ENCODE results near the gene POLR3E.

Gene POLR3E

GRCh38 chr16:22327446-22327775, 30.2 kb downstream of the POLR3E start:
- TF ChIP-seq CTCF (IDR thresholded peaks at IDR 0.05) (no peak), ZFX (IDR thresholded peaks at IDR 0.05; ENCODE audit: borderline replicate concordance) (no peak)
- H3K27ac ChIP-seq: no peak overlapping the region

GRCh38 chr16:22328081-22328725, 31.0 kb downstream of the POLR3E start:
- no peak overlapping the region for H3K27ac ChIP-seq
- TF ChIP-seq ZFX (IDR thresholded peaks at IDR 0.05; ENCODE audit: borderline replicate concordance) (no peak), CTCF (IDR thresholded peaks at IDR 0.05) (no peak)

GRCh38 chr16:22329199-22329695, 32.0 kb downstream of the POLR3E start:
- no peak for TF ChIP-seq CTCF (IDR thresholded peaks at IDR 0.05)
- TF ChIP-seq ZFX (IDR thresholded peaks at IDR 0.05; ENCODE audit: borderline replicate concordance): no peak
- no peak overlapping the region for H3K27ac ChIP-seq

GRCh38 chr16:22330326-22330725, 33.1 kb downstream of the POLR3E start:
- H3K27ac ChIP-seq: no peak overlapping the region
- TF ChIP-seq ZFX (IDR thresholded peaks at IDR 0.05; ENCODE audit: borderline replicate concordance) (no peak), CTCF (IDR thresholded peaks at IDR 0.05) (no peak)

- H3K27ac ChIP-seq: no peak overlapping the region
- no peak for TF ChIP-seq CTCF (IDR thresholded peaks at IDR 0.05)
- TF ChIP-seq ZFX (IDR thresholded peaks at IDR 0.05; ENCODE audit: borderline replicate concordance): no peak
These were observed 36.3 kb downstream of the POLR3E start for GRCh38 chr16:22333457-22333994.

GRCh38 chr16:22335668-22336246, 38.5 kb downstream of the POLR3E start:
- no peak overlapping the region for H3K27ac ChIP-seq
- TF ChIP-seq CTCF (IDR thresholded peaks at IDR 0.05): no peak
- no peak for TF ChIP-seq ZFX (IDR thresholded peaks at IDR 0.05; ENCODE audit: borderline replicate concordance)

GRCh38 chr16:22336581-22336980, 39.4 kb downstream of the POLR3E start:
- no peak for TF ChIP-seq CTCF (IDR thresholded peaks at IDR 0.05)
- no peak for TF ChIP-seq ZFX (IDR thresholded peaks at IDR 0.05; ENCODE audit: borderline replicate concordance)
- H3K27ac ChIP-seq: no peak overlapping the region

Measured in 22Rv1 (cell line).